ENCODE results near the gene DLGAP5.

The DLGAP5 gene

DNA sequence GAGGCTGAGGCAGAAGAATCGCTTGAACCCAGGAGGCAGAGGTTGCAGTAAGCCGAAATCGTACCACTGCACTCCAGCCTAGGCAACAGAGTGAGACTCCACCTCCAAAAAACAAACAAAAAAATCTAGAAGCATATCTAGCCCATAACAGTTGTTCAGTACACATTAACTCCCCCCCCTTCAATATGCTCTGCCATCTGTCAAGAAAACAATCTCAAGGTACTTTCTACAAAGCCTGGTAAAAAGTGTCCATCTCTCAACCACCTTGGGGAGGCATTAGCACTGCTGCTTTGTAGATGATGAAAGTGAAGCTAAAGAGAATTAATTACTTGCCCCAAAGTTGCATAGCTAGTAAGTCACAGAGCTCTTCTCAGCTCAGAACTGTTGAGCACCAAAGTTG lies 37.4 kb downstream of the DLGAP5 start:
- TF ChIP-seq, protein P1, sequence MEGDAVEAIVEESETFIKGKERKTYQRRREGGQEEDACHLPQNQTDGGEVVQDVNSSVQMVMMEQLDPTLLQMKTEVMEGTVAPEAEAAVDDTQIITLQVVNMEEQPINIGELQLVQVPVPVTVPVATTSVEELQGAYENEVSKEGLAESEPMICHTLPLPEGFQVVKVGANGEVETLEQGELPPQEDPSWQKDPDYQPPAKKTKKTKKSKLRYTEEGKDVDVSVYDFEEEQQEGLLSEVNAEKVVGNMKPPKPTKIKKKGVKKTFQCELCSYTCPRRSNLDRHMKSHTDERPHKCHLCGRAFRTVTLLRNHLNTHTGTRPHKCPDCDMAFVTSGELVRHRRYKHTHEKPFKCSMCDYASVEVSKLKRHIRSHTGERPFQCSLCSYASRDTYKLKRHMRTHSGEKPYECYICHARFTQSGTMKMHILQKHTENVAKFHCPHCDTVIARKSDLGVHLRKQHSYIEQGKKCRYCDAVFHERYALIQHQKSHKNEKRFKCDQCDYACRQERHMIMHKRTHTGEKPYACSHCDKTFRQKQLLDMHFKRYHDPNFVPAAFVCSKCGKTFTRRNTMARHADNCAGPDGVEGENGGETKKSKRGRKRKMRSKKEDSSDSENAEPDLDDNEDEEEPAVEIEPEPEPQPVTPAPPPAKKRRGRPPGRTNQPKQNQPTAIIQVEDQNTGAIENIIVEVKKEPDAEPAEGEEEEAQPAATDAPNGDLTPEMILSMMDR (IDR thresholded peaks at IDR 0.05; ENCODE audit: borderline replicate concordance, insufficient read depth, low read depth, low read length): no peak
- no peak overlapping the region for H3K4me3 ChIP-seq (ENCODE audit: low read depth, low read length)

DNA sequence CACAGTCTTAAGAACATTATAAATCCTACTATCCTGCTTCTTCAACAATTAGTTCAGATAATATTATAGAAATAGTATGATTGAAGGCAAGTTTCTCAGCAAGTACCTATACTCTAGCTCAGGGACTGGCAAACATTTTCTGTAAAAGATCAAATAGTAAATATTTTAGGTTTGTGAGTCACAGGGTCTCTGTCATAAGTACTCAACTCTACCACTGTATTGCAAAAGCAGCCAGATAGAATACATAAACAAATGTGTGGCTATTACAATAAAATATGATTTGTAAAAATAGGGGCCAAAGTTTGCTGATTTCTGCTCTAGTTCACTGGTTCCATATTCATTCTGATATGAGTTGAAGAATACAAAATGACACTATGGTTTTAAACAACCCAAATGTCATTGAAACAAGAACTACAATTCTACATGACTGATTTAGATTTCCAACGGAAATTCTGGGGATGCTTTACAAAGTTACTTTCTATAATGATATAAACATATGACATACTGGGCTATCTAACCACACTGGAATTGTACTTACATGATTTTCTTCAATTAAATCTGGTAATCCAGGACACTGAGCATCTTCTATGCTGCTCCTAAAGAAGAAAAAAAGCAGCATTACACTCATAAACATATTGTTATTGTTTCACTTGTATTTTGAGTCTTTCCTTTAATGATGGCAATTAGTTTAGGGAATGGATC lies 39.2 kb downstream of the DLGAP5 start:
- no peak overlapping the region for H3K4me3 ChIP-seq (ENCODE audit: low read depth, low read length)
- TF ChIP-seq, protein P1 (IDR thresholded peaks at IDR 0.05; ENCODE audit: borderline replicate concordance, insufficient read depth, low read depth, low read length): no peak

DNA sequence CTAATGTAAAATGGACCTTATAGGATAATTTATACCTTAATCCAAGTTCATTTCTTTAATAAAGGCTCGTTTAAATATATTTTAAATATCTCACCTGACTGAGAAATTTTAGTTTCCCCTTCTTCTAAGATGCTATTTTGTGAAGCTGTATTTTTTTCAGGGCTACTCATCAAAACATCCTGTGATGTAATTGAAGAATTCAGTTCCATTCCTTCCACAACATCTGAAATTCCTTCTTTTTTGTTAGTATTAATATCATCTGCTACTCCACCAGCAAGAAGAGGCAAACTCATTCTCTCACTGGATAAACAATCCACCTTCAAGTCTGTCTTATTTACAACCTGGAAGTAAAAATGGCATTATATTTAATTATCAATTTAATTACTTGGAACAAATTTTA lies 39.8 kb downstream of the DLGAP5 start:
- TF ChIP-seq, protein P1 (IDR thresholded peaks at IDR 0.05; ENCODE audit: borderline replicate concordance, insufficient read depth, low read depth, low read length): no peak
- no peak overlapping the region for H3K4me3 ChIP-seq (ENCODE audit: low read depth, low read length)

DNA sequence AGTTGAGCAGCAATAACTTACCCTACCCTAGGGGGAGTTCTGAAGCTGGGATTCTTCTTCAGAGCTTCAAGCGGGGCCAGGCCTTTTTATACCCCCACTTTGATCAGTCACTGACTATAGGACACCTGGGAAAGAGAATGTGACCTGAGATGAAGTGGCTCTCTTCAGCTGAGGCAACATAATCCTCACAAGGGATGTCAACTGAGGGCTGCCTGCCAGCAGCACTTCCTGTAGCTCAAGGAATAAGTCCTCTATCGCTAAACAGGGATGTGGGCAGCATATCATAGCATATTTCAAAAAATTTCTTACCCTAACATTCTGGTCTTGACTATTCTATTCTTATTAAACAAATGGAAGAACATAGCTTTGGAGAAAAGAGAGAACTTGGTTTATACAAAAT lies 45.0 kb downstream of the DLGAP5 start:
- H3K4me3 ChIP-seq (ENCODE audit: low read depth, low read length): no peak overlapping the region
- TF ChIP-seq, protein P1 (IDR thresholded peaks at IDR 0.05; ENCODE audit: borderline replicate concordance, insufficient read depth, low read depth, low read length): no peak

DNA sequence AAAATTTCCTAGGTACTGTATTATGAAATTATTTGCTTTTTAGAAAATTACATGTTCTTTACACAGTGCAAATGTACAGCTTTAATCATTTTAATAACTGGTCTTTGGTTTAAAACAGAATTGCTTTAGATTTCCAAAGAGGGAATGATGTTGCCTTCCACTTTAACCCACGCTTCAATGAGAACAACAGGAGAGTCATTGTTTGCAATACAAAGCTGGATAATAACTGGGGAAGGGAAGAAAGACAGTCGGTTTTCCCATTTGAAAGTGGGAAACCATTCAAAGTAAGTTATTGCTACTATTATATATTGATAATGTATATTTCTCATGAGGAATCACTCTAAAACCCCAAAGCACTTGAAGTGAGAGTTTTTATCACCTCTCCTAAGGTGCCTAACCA lies 48.9 kb downstream of the DLGAP5 start:
- H3K4me3 ChIP-seq (ENCODE audit: low read depth, low read length): no peak overlapping the region
- TF ChIP-seq, protein P1 (IDR thresholded peaks at IDR 0.05; ENCODE audit: borderline replicate concordance, insufficient read depth, low read depth, low read length): no peak

DNA sequence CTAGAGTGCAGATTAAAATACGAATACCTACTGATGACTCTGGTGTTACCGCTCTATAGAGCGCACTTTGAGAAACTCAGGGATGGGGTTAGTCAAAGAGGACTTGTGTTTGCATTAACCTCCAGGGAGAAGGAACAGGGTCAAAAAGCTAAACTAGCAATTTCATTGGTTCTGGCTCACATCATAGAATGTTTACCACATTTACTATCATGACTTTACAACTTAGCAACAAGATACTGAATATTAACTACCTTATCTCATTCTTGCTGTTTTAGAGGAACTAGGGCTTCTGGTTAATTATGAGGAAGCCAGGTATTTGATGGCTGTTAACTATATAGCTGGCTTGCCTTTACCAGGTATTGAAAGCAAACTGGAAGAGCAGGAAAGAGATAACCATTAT lies 49.6 kb downstream of the DLGAP5 start:
- no peak overlapping the region for H3K4me3 ChIP-seq (ENCODE audit: low read depth, low read length)
- TF ChIP-seq, protein P1 (IDR thresholded peaks at IDR 0.05; ENCODE audit: borderline replicate concordance, insufficient read depth, low read depth, low read length): no peak

DNA sequence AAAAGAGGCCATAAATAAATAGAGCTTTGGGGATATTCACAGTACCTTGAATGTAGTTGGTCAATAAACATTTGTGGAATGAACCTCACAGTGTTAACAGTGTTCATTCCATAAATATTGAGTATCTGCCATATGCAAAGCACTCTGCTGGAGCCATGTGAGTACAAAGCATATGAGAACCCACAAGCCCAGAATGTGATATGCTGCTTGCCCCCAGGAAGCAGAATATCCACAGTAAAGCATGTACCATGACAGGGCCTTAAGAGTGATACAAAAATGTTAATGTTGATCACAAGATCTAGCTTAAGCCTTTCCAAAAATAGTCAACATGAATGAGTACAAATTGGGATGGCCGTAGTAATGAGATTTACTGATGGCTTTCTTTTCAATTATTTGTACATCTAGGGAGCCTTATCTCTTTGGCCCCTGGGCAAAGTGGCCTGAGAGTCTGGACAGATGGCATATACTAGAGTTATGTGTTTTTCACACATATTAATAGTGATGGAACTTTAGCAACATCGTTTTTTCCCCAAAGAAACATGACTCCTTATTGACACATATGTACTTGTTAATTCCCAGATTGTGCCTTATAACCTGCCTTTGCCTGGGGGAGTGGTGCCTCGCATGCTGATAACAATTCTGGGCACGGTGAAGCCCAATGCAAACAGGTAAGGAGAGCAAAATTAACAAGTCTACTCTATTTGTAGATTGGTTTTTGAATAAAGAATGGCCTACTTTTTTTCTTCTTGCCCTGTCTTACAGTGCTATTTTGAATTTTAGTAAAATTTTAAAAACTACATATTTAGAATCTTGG lies 51.5 kb downstream of the DLGAP5 start:
- H3K4me3 ChIP-seq (ENCODE audit: low read depth, low read length): no peak overlapping the region
- TF ChIP-seq, protein P1 (IDR thresholded peaks at IDR 0.05; ENCODE audit: borderline replicate concordance, insufficient read depth, low read depth, low read length): no peak
